ENCODE data around the gene FGD1. TPM values are rescaled to one million over a fixed set of nuclear protein-coding genes. Genes with fewer than 3 reads are reported as not detected.

Gene FGD1
- total RNA-seq, 1 experiment from 2014 or later = 36.3 TPM

DNA sequence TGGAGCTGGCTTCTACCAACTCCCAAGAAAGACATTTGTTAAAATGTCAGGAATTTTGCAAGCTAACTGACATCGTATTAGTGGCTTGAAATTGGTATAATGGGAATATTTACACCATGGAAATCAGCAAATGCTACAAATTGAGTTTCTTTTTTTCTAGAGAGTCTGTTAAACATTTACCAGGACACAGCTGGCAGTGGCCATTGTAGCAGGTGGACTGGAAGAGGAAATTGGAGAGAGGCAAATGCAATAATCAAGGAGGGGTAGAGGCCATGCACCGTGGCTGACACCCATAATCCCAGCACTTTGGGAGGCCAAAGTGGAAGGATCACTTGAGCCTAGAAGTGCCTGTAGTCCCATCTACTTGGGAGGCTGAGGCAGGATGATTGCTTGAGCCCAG, 88.8 kb downstream of the FGD1 start:
- DNase-seq (ENCODE audit: low spot score) = no peak
- Mint-ChIP-seq H3K4me1 (no peaks in the 10 kb centered on the region), H3K27me3 (ENCODE audit: low read depth) (no peaks in the 10 kb centered on the region), H3K4me3 (no peak overlapping the region), H3K9me3 (no peaks in the 10 kb centered on the region), H3K27ac (no peak overlapping the region), H3K36me3 (no peaks in the 10 kb centered on the region)
- ChIA-PET CTCF (no interaction called here), POLR2A (no interaction called here)
- no peak for TF ChIP-seq FOXJ3 (CRISPR knock-in tag; IDR thresholded peaks at IDR 0.05; ENCODE audit: borderline replicate concordance)
- TF ChIP-seq, protein P1, sequence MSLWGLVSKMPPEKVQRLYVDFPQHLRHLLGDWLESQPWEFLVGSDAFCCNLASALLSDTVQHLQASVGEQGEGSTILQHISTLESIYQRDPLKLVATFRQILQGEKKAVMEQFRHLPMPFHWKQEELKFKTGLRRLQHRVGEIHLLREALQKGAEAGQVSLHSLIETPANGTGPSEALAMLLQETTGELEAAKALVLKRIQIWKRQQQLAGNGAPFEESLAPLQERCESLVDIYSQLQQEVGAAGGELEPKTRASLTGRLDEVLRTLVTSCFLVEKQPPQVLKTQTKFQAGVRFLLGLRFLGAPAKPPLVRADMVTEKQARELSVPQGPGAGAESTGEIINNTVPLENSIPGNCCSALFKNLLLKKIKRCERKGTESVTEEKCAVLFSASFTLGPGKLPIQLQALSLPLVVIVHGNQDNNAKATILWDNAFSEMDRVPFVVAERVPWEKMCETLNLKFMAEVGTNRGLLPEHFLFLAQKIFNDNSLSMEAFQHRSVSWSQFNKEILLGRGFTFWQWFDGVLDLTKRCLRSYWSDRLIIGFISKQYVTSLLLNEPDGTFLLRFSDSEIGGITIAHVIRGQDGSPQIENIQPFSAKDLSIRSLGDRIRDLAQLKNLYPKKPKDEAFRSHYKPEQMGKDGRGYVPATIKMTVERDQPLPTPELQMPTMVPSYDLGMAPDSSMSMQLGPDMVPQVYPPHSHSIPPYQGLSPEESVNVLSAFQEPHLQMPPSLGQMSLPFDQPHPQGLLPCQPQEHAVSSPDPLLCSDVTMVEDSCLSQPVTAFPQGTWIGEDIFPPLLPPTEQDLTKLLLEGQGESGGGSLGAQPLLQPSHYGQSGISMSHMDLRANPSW (CRISPR knock-in tag; conservative IDR thresholded peaks at IDR 0.05; ENCODE audit: low read depth) = no peak
- no peak for TF ChIP-seq MYBL2 (CRISPR knock-in tag; IDR thresholded peaks at IDR 0.05)
- no peak for ATAC-seq

DNA sequence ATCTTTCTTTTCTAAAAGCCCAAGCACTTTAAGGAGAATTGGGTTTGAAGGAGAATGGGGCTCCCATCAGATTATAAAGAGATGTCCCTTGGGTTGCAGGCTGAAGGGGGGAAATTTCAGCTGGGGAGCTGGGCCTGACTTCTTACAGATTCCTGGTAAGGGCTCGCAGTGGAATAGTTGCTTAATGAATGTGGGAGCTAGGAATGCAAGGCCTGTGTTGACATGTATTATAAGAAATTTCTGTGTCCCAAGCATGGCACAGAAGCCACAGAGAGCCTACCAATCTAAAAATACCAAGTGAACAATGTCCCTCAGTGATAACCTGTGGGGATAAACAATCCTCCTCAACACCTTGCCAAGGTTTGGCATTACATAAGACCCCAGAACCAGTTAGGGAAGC, 98.9 kb downstream of the FGD1 start:
- POLR2A ChIA-PET = interaction anchor here (0.7 kb wide), 1 partner anchor 94 kb away, joined by 3 read pairs; no protein-coding TSS in a partner anchor
- no peak overlapping the region for H3K27ac Mint-ChIP-seq

More for the DNA sequence above, 98.9 kb downstream of the FGD1 start:
- Mint-ChIP-seq H3K36me3 (no peaks in the 10 kb centered on the region), H3K4me3 (no peak overlapping the region), H3K9me3 (no peaks in the 10 kb centered on the region), H3K4me1 (peaks cover 12% of the 10 kb centered on the region), H3K27me3 (ENCODE audit: low read depth) (no peaks in the 10 kb centered on the region)
- no peak for ATAC-seq
- CTCF ChIA-PET = interaction anchor here (0.6 kb wide), 1 partner anchor 71 kb away, joined by 3 read pairs; no protein-coding TSS in a partner anchor
- DNase-seq (ENCODE audit: low spot score) = no peak
- TF ChIP-seq IRF2 (CRISPR knock-in tag; IDR thresholded peaks at IDR 0.05; ENCODE audit: borderline replicate concordance, low read depth) = no peak
- TF ChIP-seq, protein P2, sequence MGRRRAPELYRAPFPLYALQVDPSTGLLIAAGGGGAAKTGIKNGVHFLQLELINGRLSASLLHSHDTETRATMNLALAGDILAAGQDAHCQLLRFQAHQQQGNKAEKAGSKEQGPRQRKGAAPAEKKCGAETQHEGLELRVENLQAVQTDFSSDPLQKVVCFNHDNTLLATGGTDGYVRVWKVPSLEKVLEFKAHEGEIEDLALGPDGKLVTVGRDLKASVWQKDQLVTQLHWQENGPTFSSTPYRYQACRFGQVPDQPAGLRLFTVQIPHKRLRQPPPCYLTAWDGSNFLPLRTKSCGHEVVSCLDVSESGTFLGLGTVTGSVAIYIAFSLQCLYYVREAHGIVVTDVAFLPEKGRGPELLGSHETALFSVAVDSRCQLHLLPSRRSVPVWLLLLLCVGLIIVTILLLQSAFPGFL (CRISPR knock-in tag; IDR thresholded peaks at IDR 0.05; ENCODE audit: borderline replicate concordance) = no peak
- TF ChIP-seq, protein P3, sequence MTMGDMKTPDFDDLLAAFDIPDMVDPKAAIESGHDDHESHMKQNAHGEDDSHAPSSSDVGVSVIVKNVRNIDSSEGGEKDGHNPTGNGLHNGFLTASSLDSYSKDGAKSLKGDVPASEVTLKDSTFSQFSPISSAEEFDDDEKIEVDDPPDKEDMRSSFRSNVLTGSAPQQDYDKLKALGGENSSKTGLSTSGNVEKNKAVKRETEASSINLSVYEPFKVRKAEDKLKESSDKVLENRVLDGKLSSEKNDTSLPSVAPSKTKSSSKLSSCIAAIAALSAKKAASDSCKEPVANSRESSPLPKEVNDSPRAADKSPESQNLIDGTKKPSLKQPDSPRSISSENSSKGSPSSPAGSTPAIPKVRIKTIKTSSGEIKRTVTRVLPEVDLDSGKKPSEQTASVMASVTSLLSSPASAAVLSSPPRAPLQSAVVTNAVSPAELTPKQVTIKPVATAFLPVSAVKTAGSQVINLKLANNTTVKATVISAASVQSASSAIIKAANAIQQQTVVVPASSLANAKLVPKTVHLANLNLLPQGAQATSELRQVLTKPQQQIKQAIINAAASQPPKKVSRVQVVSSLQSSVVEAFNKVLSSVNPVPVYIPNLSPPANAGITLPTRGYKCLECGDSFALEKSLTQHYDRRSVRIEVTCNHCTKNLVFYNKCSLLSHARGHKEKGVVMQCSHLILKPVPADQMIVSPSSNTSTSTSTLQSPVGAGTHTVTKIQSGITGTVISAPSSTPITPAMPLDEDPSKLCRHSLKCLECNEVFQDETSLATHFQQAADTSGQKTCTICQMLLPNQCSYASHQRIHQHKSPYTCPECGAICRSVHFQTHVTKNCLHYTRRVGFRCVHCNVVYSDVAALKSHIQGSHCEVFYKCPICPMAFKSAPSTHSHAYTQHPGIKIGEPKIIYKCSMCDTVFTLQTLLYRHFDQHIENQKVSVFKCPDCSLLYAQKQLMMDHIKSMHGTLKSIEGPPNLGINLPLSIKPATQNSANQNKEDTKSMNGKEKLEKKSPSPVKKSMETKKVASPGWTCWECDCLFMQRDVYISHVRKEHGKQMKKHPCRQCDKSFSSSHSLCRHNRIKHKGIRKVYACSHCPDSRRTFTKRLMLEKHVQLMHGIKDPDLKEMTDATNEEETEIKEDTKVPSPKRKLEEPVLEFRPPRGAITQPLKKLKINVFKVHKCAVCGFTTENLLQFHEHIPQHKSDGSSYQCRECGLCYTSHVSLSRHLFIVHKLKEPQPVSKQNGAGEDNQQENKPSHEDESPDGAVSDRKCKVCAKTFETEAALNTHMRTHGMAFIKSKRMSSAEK (CRISPR knock-in tag; IDR thresholded peaks at IDR 0.05; ENCODE audit: borderline replicate concordance) = no peak

Other genes with a start within 250 kb of the FGD1 start
- 24.3 to 27.5 TPM (median 27.5 TPM) in 3 replicates for gene WNK3, start 138.2 kb downstream of the FGD1 start, total RNA-seq (2021)
- 43.4 to 47.4 TPM (median 45.5 TPM) in 3 replicates for gene TSR2, start 55.8 kb downstream of the FGD1 start, total RNA-seq (2021)
- gene GNL3L, start 34.0 kb upstream of the FGD1 start, total RNA-seq (2021) = 55.5 to 63.6 TPM (median 59.1 TPM) in 3 replicates

Data from WTC11 (cell line).